Stimulated activated CD8-positive, alpha-beta memory T cell treated with anti-CD3 and anti-CD28 coated beads, Interleukin-12 subunit alpha, Interleukin-12 subunit beta, amount 100 ng/mL, for 1 hour (primary cell): ENCODE results near the gene MPP1.
"Not testable (repeated sequence)": the region's sequence is repeated elsewhere in the genome, so short reads cannot be mapped to it uniquely, and the experiment has no call there.

ENCODE experiments used
- DNase-seq: peaks from one replicate; pipeline ENCODE4 v3.0.0-alpha.2; 2020; ENCODE audit warnings: low read depth

MPP1 gene

GRCh38 chrX:154804957-154805695 is at the start of gene MPP1:
Gene MPP1 (minus strand): TSS chrX:154805485. CDS start chrX:154805373, 112 bp downstream.
- DNase-seq, result peak; percentile 27

- DNase-seq, result no peak
These were observed 45.8 kb upstream of the MPP1 start for GRCh38 chrX:154850957-154851611.

- DNase-seq, result no peak
These were observed 35.6 kb upstream of the MPP1 start for GRCh38 chrX:154840856-154841255.

- no peak for DNase-seq
These were observed 30.9 kb upstream of the MPP1 start for GRCh38 chrX:154836163-154836562.

GRCh38 chrX:154834562-154834961 is 29.3 kb upstream of the MPP1 start, which contains the start of gene SMIM9:
Gene SMIM9 (minus strand): TSS chrX:154834662. CDS start chrX:154830856, 3,806 bp downstream.
- no peak for DNase-seq

GRCh38 chrX:154833746-154834274 is 28.5 kb upstream of the MPP1 start:
- DNase-seq, result no peak

- DNase-seq, result no peak
These were observed 24.7 kb upstream of the MPP1 start for GRCh38 chrX:154829926-154830442.

GRCh38 chrX:154829134-154829533 is 23.8 kb upstream of the MPP1 start:
- no peak for DNase-seq

GRCh38 chrX:154828016-154828408 is 22.7 kb upstream of the MPP1 start:
- DNase-seq, result no peak

- DNase-seq, result no peak
These were observed 22.1 kb upstream of the MPP1 start for GRCh38 chrX:154827194-154828015.

GRCh38 chrX:154825586-154825985 is 20.3 kb upstream of the MPP1 start:
- DNase-seq, result not testable (repeated sequence)

GRCh38 chrX:154824638-154825037 is 19.4 kb upstream of the MPP1 start:
- DNase-seq, result no peak

GRCh38 chrX:154822029-154822428 is 16.7 kb upstream of the MPP1 start:
- no peak for DNase-seq

- no peak for DNase-seq
These were observed 16.2 kb upstream of the MPP1 start for GRCh38 chrX:154821523-154821922.

- DNase-seq, result no peak
These were observed 14.6 kb upstream of the MPP1 start for GRCh38 chrX:154819771-154820341.

- DNase-seq, result no peak
These were observed 13.9 kb upstream of the MPP1 start for GRCh38 chrX:154818916-154819770.

GRCh38 chrX:154817048-154817618 is 11.8 kb upstream of the MPP1 start:
- DNase-seq, result not testable (repeated sequence)

GRCh38 chrX:154816326-154816898 is 11.1 kb upstream of the MPP1 start:
- DNase-seq, result not testable (repeated sequence)

- no peak for DNase-seq
These were observed 10.1 kb upstream of the MPP1 start for GRCh38 chrX:154815274-154815818.

GRCh38 chrX:154813801-154814200 is 8.5 kb upstream of the MPP1 start:
- DNase-seq, result no peak
